DND-41 (cell line): ENCODE data around the gene CCDC92.

Source experiments
- EZH2 ChIP-seq: IDR thresholded peaks from 3 replicates; pipeline ENCODE4 v1.6.1; 2012; ENCODE audit warnings: borderline replicate concordance, low read depth, mild to moderate bottlenecking, moderate library complexity, low read length, inconsistent platforms; ENCODE audit not compliant: severe bottlenecking
- TF ChIP-seq, protein P1 (sequence below): IDR thresholded peaks from 2 replicates; pipeline ENCODE4 v1.5.1; 2012; ENCODE audit warnings: borderline replicate concordance, low read length, moderate library complexity, mild to moderate bottlenecking; ENCODE audit not compliant: poor library complexity, severe bottlenecking; ENCODE audit errors: extremely low read depth

GRCh38 chr12:123945287-123946151, 27.1 kb downstream of the CCDC92 start:
- TF ChIP-seq, protein P1, sequence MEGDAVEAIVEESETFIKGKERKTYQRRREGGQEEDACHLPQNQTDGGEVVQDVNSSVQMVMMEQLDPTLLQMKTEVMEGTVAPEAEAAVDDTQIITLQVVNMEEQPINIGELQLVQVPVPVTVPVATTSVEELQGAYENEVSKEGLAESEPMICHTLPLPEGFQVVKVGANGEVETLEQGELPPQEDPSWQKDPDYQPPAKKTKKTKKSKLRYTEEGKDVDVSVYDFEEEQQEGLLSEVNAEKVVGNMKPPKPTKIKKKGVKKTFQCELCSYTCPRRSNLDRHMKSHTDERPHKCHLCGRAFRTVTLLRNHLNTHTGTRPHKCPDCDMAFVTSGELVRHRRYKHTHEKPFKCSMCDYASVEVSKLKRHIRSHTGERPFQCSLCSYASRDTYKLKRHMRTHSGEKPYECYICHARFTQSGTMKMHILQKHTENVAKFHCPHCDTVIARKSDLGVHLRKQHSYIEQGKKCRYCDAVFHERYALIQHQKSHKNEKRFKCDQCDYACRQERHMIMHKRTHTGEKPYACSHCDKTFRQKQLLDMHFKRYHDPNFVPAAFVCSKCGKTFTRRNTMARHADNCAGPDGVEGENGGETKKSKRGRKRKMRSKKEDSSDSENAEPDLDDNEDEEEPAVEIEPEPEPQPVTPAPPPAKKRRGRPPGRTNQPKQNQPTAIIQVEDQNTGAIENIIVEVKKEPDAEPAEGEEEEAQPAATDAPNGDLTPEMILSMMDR: no peak
- no peak for TF ChIP-seq EZH2
